Hematopoietic multipotent progenitor cell treated with erythropoietin and hydrocortisone succinate and interleukin-3 and kit ligand, for 15 days (in vitro differentiated cells): ENCODE measurements around the gene SLC9A3.

Source experiments
- DNase-seq: peaks from one replicate; pipeline ENCODE4 v3.0.0-alpha.2; 2015; ENCODE audit warnings: low spot score

The SLC9A3 gene

GRCh38 chr5:442335-443238, 81.7 kb downstream of the SLC9A3 start, which contains the start of gene EXOC3:
EXOC3 (plus strand) TSS chr5:443176; CDS start chr5:446206, 3,030 bp downstream.
- DNase-seq = peak; percentile 78

GRCh38 chr5:441996-442334, 82.3 kb downstream of the SLC9A3 start:
- no peak for DNase-seq

- no peak for DNase-seq
These were observed 83.6 kb downstream of the SLC9A3 start for GRCh38 chr5:440401-441201.

GRCh38 chr5:439636-440035, 84.6 kb downstream of the SLC9A3 start:
- no peak for DNase-seq

- no peak for DNase-seq
These were observed 85.1 kb downstream of the SLC9A3 start for GRCh38 chr5:439181-439580.

GRCh38 chr5:438481-438981, 85.7 kb downstream of the SLC9A3 start:
- no peak for DNase-seq

GRCh38 chr5:437281-437771, 86.9 kb downstream of the SLC9A3 start:
- no peak for DNase-seq

- no peak for DNase-seq
These were observed 87.6 kb downstream of the SLC9A3 start for GRCh38 chr5:436641-436975.

GRCh38 chr5:435961-436640, 88.1 kb downstream of the SLC9A3 start:
- no peak for DNase-seq

- no peak for DNase-seq
These were observed 89.0 kb downstream of the SLC9A3 start for GRCh38 chr5:435156-435790.

GRCh38 chr5:434443-435146, 89.7 kb downstream of the SLC9A3 start:
- DNase-seq = no peak

GRCh38 chr5:433836-434235, 90.4 kb downstream of the SLC9A3 start:
- DNase-seq = no peak

- DNase-seq = no peak
These were observed 91.1 kb downstream of the SLC9A3 start for GRCh38 chr5:432928-433791.

- no peak for DNase-seq
These were observed 91.9 kb downstream of the SLC9A3 start for GRCh38 chr5:432201-432927.

GRCh38 chr5:431711-432050, 92.6 kb downstream of the SLC9A3 start:
- no peak for DNase-seq

- DNase-seq = no peak
These were observed 93.1 kb downstream of the SLC9A3 start for GRCh38 chr5:431001-431710.

GRCh38 chr5:430214-430925, 93.9 kb downstream of the SLC9A3 start:
- DNase-seq = no peak

GRCh38 chr5:429453-430188, 94.6 kb downstream of the SLC9A3 start:
- no peak for DNase-seq
